Retinal pigment epithelial cell (primary cell): ENCODE data around the gene CDC45.

Experiments used
- DNase-seq: peaks from one replicate; pipeline ENCODE4 v3.0.0-alpha.2; 2010; ENCODE audit warnings: low read depth
- H3K4me3 ChIP-seq: 2 replicates; pipeline ENCODE4 v1.5.1; 2011; ENCODE audit warnings: mild to moderate bottlenecking, low read length, control low read depth, moderate library complexity
- CTCF ChIP-seq: conservative IDR thresholded peaks from 2 replicates; pipeline ENCODE4 v1.5.1; 2011; ENCODE audit warnings: low read depth, low read length, control low read depth, inconsistent platforms

The CDC45 gene

DNA sequence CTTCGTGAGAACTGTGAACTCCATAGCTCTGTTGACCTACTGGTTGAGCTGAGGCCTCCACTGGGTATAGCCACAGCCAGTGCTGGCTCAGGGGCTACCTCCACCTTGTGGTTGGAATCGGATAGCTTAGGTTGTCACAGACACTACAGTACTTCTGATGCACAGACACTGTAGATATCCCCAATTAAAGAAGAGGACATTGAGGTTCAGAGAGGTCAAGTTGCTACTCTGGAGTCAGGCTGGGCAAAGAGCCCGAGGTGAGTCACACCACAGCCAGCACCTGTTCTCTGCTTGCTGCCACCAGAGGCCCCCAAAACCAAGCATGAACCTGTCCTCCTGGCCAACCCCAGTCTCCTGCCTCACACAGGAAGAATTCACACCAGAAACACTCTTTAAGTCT is 6.1 kb upstream of the CDC45 start:
- TF ChIP-seq CTCF: peak; percentile 1
- no peak for DNase-seq
- H3K4me3 ChIP-seq: no peak overlapping the region

GRCh38 chr22:19476023-19476422 is 3.7 kb upstream of the CDC45 start:
- DNase-seq: no peak
- H3K4me3 ChIP-seq: no peak overlapping the region
- TF ChIP-seq CTCF: no peak

GRCh38 chr22:19477321-19478044 is 2.2 kb upstream of the CDC45 start:
- H3K4me3 ChIP-seq: peak overlapping the region; percentile 95
- peak; percentile 22 for TF ChIP-seq CTCF
- no peak for DNase-seq

DNA sequence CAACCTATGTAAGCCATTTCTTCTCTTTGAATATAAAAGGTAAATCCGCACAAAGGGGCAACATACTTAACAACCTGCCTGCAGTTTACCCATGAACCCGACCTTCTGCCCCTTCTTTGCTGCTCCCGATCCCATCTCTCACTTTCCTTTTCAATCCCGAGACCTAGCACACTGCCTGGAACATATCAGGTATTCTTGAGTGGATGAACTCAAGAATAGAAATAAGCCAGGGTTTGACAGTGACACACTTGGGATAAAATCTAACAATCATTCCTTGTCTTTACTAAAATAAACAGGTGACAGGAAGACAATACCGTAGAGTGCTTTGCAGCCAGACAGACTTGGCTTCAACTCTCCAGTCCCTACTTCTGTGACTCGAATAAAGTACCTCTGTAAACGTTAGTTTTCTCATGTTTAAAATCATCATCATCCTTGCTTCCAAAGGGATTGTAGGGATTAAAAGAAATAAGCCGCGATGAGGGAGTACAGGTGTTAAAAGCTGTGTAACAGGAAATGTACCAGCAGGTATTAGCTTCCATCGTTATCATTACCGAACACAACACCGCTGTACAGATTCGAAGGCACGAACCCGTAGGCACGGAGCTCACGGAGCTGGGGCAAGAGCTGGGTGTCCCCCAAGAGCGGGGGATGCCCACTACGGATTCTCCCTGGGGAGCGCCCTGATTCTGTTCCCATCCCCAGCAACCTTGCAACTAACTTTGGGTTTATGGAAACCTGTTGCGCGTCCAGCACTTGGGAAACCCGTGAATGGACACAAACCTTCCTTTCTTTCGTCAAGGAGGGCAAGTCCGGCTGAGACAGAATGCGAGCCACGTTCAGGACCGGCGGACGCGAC is 1.4 kb upstream of the CDC45 start:
- H3K4me3 ChIP-seq: peak overlapping the region; percentile 95
- TF ChIP-seq CTCF: no peak
- DNase-seq: no peak

DNA sequence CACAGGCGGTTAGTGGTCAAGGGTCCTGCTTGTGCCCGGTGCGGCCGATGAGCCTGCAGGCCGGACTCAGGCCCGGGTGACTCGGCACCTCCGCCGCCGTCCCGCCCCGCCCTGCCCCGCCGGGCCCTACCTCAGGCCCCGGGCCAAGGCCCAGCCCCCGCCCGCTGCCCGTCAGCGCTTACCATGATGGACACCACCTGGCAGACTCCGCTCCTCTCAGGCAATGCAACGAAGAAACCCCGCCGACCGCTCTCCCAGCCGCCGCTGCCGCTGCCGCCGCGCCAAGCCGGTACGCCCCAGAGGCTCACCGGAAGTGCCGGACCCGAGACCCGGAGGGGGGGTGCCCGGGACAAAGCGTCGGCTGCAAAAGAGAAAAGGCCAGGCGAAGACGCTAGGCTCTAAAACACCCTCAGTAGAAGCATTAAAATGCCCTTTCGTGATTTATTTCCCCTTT is 792 bp upstream of the CDC45 start, which contains the start of gene UFD1:
TSS of gene UFD1 (minus strand) at position 293 of the 454 bp plus-strand sequence. CDS start at position 185, 108 bp downstream.
- peak; percentile 35 for DNase-seq
- peak within 1 kb of the TSS; percentile 95 for H3K4me3 ChIP-seq

GRCh38 chr22:19480173-19480568 is 451 bp downstream of the CDC45 start:
- DNase-seq: no peak
- no peak for TF ChIP-seq CTCF
- peak overlapping the region; percentile 95 for H3K4me3 ChIP-seq

More for the DNA sequence above, 792 bp upstream of the CDC45 start, which contains the start of gene UFD1:
- no peak for TF ChIP-seq CTCF

GRCh38 chr22:19480789-19481188 is 1.1 kb downstream of the CDC45 start:
- no peak for TF ChIP-seq CTCF
- DNase-seq: no peak
- peak overlapping the region; percentile 95 for H3K4me3 ChIP-seq
